HG03097 (cell line): ENCODE results near the gene TNFAIP8L3.

Experiments used
- ATAC-seq: cut with Tn5 transposase; IDR thresholded peaks from one replicate; pipeline ENCODE4 v1.9.1; 2021; ENCODE audit not compliant: unreplicated experiment, low FRiP score

Gene TNFAIP8L3

GRCh38 chr15:51092480-51093040 is 2.1 kb downstream of the TNFAIP8L3 start:
- ATAC-seq: no peak

- ATAC-seq: no peak
Measured at GRCh38 chr15:51090753-51091152, 4.0 kb downstream of the TNFAIP8L3 start.

GRCh38 chr15:51089699-51090453 is 4.8 kb downstream of the TNFAIP8L3 start:
- no peak for ATAC-seq

- no peak for ATAC-seq
Measured at GRCh38 chr15:51089041-51089440, 5.7 kb downstream of the TNFAIP8L3 start.

GRCh38 chr15:51088585-51088984 is 6.1 kb downstream of the TNFAIP8L3 start:
- no peak for ATAC-seq

- ATAC-seq: no peak
Measured at GRCh38 chr15:51087513-51087912, 7.2 kb downstream of the TNFAIP8L3 start.

GRCh38 chr15:51086409-51086808 is 8.3 kb downstream of the TNFAIP8L3 start:
- ATAC-seq: no peak

GRCh38 chr15:51085764-51086163 is 8.9 kb downstream of the TNFAIP8L3 start:
- no peak for ATAC-seq

GRCh38 chr15:51083641-51084166 is 11.0 kb downstream of the TNFAIP8L3 start:
- no peak for ATAC-seq

- no peak for ATAC-seq
Measured at GRCh38 chr15:51082246-51082645, 12.5 kb downstream of the TNFAIP8L3 start.

- no peak for ATAC-seq
Measured at GRCh38 chr15:51080286-51080685, 14.4 kb downstream of the TNFAIP8L3 start.

- no peak for ATAC-seq
Measured at GRCh38 chr15:51079226-51079625, 15.5 kb downstream of the TNFAIP8L3 start.

GRCh38 chr15:51077221-51078153 is 17.2 kb downstream of the TNFAIP8L3 start:
- no peak for ATAC-seq

GRCh38 chr15:51076524-51077220 is 18.0 kb downstream of the TNFAIP8L3 start:
- ATAC-seq: no peak

GRCh38 chr15:51075826-51076523 is 18.7 kb downstream of the TNFAIP8L3 start:
- no peak for ATAC-seq

GRCh38 chr15:51075364-51075763 is 19.3 kb downstream of the TNFAIP8L3 start:
- ATAC-seq: no peak

GRCh38 chr15:51074926-51075325 is 19.8 kb downstream of the TNFAIP8L3 start:
- no peak for ATAC-seq

- no peak for ATAC-seq
Measured at GRCh38 chr15:51071578-51071977, 23.1 kb downstream of the TNFAIP8L3 start.

- no peak for ATAC-seq
Measured at GRCh38 chr15:51069983-51070382, 24.7 kb downstream of the TNFAIP8L3 start.

GRCh38 chr15:51067510-51067909 is 27.2 kb downstream of the TNFAIP8L3 start:
- no peak for ATAC-seq
